Inflammatory macrophage treated with lipopolysaccharide for 4 hours (primary cell): ENCODE data around the gene NT5C2.

ENCODE experiments used
- DNase-seq: peaks from one replicate; pipeline ENCODE4 v3.0.0-alpha.2; 2020

Gene NT5C2

GRCh38 chr10:103054621-103055020 lies 138.5 kb downstream of the NT5C2 start:
- DNase-seq, result no peak

DNA sequence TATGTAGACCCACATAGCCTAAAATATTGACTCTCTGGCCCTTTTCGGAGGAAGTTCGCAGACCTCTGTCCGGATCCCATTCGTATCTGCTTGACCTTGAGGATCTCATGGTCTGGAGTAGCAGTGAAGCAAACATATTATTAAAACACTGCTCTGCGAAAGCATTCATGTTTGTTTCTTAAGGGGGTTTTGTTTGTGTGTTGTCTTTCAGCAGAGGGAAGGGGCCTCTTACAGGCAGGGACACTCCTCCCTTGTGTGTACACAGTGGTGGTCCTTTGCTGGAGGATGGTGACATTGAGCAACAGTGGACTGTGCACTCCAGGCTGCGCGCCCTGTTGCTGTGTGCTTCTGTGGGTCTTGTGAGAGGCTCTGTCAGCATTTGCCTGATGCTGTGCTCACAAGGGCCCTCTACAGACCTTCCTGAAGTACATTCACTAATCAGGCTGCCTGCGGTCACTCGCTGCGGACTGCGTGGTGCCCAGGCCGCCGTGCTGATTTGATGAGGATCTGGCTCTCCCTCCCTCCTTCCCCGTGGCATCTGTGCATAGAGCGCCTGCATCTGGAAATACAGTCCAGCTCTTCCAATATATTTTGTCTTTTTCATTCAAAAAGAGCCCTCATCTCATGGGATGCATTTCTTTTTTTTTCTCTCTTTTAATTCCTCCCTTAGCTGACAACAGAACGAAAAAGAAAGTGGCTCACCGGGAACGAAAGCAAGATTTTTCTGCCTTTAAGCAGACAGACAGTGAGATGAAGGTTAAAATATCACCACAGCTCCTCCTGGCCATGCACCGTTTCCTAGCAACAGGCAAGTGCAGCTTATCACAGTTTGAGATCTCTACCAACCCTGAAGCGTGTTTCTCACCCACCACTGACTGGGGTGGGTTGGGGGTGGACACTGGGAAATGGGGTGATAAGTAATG lies 139.2 kb downstream of the NT5C2 start:
- peak; percentile 37 for DNase-seq

GRCh38 chr10:103049237-103049636 lies 143.8 kb downstream of the NT5C2 start:
- DNase-seq, result no peak

DNA sequence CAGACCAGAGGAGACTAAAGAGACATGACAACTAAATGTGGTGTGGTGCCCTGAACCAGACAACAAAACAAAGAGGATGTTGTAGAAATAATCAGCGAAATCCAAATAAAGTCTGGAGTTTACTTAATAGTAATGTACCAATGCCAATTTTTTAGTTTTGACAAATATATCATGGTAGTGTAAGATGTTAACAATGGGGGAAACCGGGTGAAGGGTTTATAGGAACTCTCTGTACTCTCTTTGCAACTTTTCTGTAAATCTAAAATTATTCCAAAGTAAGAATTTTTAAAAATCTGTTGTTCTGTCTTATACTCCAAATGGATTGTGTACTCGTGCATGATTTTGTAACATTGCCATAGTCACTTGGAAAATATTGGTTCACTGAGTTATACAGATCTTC lies 145.7 kb downstream of the NT5C2 start:
- no peak for DNase-seq

DNA sequence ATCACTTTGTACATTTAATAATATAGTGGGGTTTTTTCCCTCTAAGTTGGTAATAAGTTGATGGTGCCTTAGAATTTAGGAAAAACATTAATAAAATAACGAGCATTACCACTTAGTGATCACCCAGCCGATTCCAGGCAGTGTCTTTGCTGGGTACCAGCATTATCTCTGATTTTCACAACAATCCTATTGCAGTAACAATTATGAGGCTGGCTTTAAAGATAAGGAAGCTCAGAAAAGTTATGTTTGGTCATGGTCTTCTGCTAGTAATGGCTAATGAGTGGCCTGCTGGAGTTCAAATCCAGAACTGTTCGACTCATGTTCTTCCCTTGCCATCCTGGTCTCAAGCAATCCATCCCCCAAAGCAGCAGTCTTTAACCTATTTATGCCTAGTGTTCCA lies 147.1 kb downstream of the NT5C2 start:
- DNase-seq, result no peak

GRCh38 chr10:103044942-103045489 lies 148.1 kb downstream of the NT5C2 start:
- no peak for DNase-seq

GRCh38 chr10:103042908-103043307 lies 150.2 kb downstream of the NT5C2 start:
- DNase-seq, result no peak

DNA sequence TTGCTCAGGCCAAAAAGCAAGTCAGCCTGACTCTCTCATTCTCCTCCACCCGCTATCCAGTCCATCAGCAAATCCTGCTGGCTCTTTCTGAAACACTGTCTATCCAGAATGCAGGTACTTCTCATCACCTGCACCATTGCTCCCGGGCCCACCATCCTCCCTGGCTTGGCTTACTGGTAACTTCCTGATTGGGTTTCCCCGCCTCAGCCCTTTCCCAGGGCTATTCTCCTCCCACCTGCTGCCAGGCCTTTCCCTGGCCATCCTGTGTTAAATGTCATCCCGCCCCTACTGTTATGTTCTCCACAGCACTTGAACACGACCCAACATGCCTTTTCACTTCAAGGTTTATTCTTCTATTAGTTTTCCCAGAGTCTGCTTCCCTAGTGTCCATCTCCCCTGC lies 150.9 kb downstream of the NT5C2 start:
- no peak for DNase-seq

- DNase-seq, result no peak
Measured at GRCh38 chr10:103041391-103041790, 151.7 kb downstream of the NT5C2 start.

GRCh38 chr10:103040418-103040817 lies 152.7 kb downstream of the NT5C2 start:
- no peak for DNase-seq

DNA sequence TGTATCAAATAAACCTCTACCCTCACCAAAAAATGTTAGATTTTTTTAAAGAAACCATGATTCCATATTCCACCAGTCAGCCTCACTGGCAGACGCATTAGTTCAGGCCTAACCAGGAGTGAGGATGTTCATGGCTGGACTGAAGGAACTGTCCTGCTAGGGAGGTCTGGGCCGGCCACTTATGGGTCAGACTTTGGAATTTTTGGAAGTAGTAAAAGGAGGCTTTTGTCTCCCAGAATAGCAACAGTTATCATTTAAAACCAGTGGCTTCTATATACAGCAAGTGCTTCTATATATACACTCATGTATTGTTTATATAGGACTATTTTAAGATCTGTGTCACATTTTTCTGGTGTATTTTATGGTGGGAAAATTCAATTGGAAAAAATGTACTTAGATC lies 154.5 kb downstream of the NT5C2 start:
- no peak for DNase-seq
